Activated B cell treated with CpG ODN at 0.5 μM for 24 hours (primary cell): ENCODE measurements around the gene SPINT2. TPM values are rescaled to one million over a fixed set of nuclear protein-coding genes. Genes with fewer than 3 reads are reported as not detected.

Experiments
- ATAC-seq: fragments of 200-7000 bp; cut with Tn5 transposase; one replicate; pipeline ENCODE4 v1.10.0; 2021; ENCODE audit warnings: low read depth, mild to moderate bottlenecking, moderate library complexity
- CTCF ChIA-PET: fragments of 350-600 bp; sonication (Branson Sonifier 250); formaldehyde crosslinking; loops from one replicate; lab custom pipeline; 2021; ENCODE audit warnings: antibody characterized with exemption; lab: Charles Lee
- POLR2A ChIA-PET: fragments of 350-600 bp; sonication (Branson Sonifier 250); formaldehyde crosslinking; loops from one replicate; lab custom pipeline; 2021; ENCODE audit warnings: antibody characterized with exemption; lab: Charles Lee
- DNase-seq: peaks from one replicate; pipeline ENCODE4 v3.0.0; 2022
- H3K27ac Mint-ChIP-seq: one replicate; pipeline ENCODE4 v1.8.0; 2020; ENCODE audit warnings: mixed read lengths
- H3K27me3 Mint-ChIP-seq: one replicate; pipeline ENCODE4 v1.8.0; 2021; ENCODE audit warnings: mixed read lengths
- H3K36me3 Mint-ChIP-seq: one replicate; pipeline ENCODE4 v1.8.0; 2021; ENCODE audit warnings: low read depth, mixed read lengths
- H3K4me1 Mint-ChIP-seq: one replicate; pipeline ENCODE4 v1.8.0; 2021; ENCODE audit warnings: mixed read lengths
- H3K4me3 Mint-ChIP-seq: one replicate; pipeline ENCODE4 v1.8.0; 2020; ENCODE audit warnings: mild to moderate bottlenecking, mixed read lengths
- H3K9me3 Mint-ChIP-seq: one replicate; pipeline ENCODE4 v1.8.0; 2020; ENCODE audit warnings: mixed read lengths
- CTCF ChIP-seq: fragments of 200-600 bp; IDR thresholded peaks from one replicate; pipeline ENCODE4 v1.8.0; 2022; ENCODE audit warnings: antibody characterized with exemption, mild to moderate bottlenecking
- intact Hi-C: fragments of 100-400 bp; cut with micrococcal nuclease; formaldehyde crosslinking; loops from one replicate; pipeline ENCODE4 v1.15.1; 2024
- total RNA-seq: library from RNA; stranded (reverse); gene quantifications from 2 replicates; pipeline ENCODE4 v1.2.3, GENCODE V29; 2022

SPINT2 gene
- total RNA-seq, 1 donor from 2014 or later: 73.4 TPM

GRCh38 chr19:38251564-38252051, 12.8 kb upstream of the SPINT2 start:
- POLR2A ChIA-PET: interaction anchor here (1.1 to 5.1 kb wide), 3 partner anchors 14 to 123 kb away, joined by 4 to 42 read pairs (median 5); partner anchors contain the start of genes PSMD8 and SPINT2
- H3K4me1 Mint-ChIP-seq: peaks cover 56% of the 10 kb centered on the region
- no peak for DNase-seq
- peak overlapping the region; percentile 62 for H3K4me3 Mint-ChIP-seq
- TF ChIP-seq CTCF: no peak
- H3K27ac Mint-ChIP-seq: peak overlapping the region; percentile 68
- intact Hi-C loops: no loop called here
- CTCF ChIA-PET: interaction anchor here (1.5 to 1.8 kb wide), 2 partner anchors 16 to 383 kb away, joined by 3 to 5 read pairs; no protein-coding TSS in a partner anchor
- no peak for ATAC-seq
- no peaks in the 10 kb centered on the region for H3K36me3 Mint-ChIP-seq
- no peaks in the 10 kb centered on the region for H3K27me3 Mint-ChIP-seq
- H3K9me3 Mint-ChIP-seq: no peaks in the 10 kb centered on the region

GRCh38 chr19:38252385-38252784, 12.0 kb upstream of the SPINT2 start:
- H3K9me3 Mint-ChIP-seq: no peaks in the 10 kb centered on the region
- CTCF ChIA-PET: interaction anchor here (1.8 to 4.0 kb wide), 3 partner anchors 9 to 17 kb away, joined by 4 to 26 read pairs (median 5); no protein-coding TSS in a partner anchor
- no peaks in the 10 kb centered on the region for H3K36me3 Mint-ChIP-seq
- peak overlapping the region; percentile 76 for H3K27ac Mint-ChIP-seq
- POLR2A ChIA-PET: interaction anchor here (0.6 to 5.1 kb wide), 3 partner anchors 9 to 122 kb away, joined by 4 to 42 read pairs (median 5); partner anchors contain the start of genes PSMD8 and SPINT2
- peak overlapping the region; percentile 73 for H3K4me3 Mint-ChIP-seq
- no peaks in the 10 kb centered on the region for H3K27me3 Mint-ChIP-seq
- DNase-seq: no peak
- TF ChIP-seq CTCF: no peak
- intact Hi-C loops: no loop called here
- ATAC-seq: no peak
- peaks cover 63% of the 10 kb centered on the region for H3K4me1 Mint-ChIP-seq

GRCh38 chr19:38252941-38253691, 11.3 kb upstream of the SPINT2 start:
- H3K27me3 Mint-ChIP-seq: no peaks in the 10 kb centered on the region
- no peak for TF ChIP-seq CTCF
- peak overlapping the region; percentile 76 for H3K27ac Mint-ChIP-seq
- intact Hi-C loops: loop anchor here (1.0 kb wide), 2 partner anchors 9 to 11 kb away; partner anchors contain the start of gene SPINT2
- POLR2A ChIA-PET: interaction anchor here (0.6 to 5.1 kb wide), 5 partner anchors 9 to 121 kb away, joined by 4 to 42 read pairs (median 8); partner anchors contain the start of genes PSMD8 and SPINT2
- H3K9me3 Mint-ChIP-seq: no peaks in the 10 kb centered on the region
- peaks cover 63% of the 10 kb centered on the region for H3K4me1 Mint-ChIP-seq
- DNase-seq: peak; percentile 62
- CTCF ChIA-PET: interaction anchor here (1.8 to 4.0 kb wide), 3 partner anchors 10 to 18 kb away, joined by 4 to 26 read pairs (median 5); no protein-coding TSS in a partner anchor
- H3K36me3 Mint-ChIP-seq: no peaks in the 10 kb centered on the region
- H3K4me3 Mint-ChIP-seq: peak overlapping the region; percentile 73
- ATAC-seq: peak; percentile 75

GRCh38 chr19:38253788-38254187, 10.6 kb upstream of the SPINT2 start:
- CTCF ChIA-PET: interaction anchor here (1.8 to 4.0 kb wide), 2 partner anchors 10 kb away, joined by 4 to 26 read pairs; no protein-coding TSS in a partner anchor
- intact Hi-C loops: loop anchor here (1.0 kb wide), 2 partner anchors 9 to 11 kb away; partner anchors contain the start of gene SPINT2
- ATAC-seq (peak; percentile 6), DNase-seq (no peak)
- POLR2A ChIA-PET: interaction anchor here (0.6 to 5.1 kb wide), 4 partner anchors 10 to 83 kb away, joined by 4 to 42 read pairs (median 12); partner anchors contain the start of gene SPINT2
- H3K9me3 Mint-ChIP-seq: no peaks in the 10 kb centered on the region
- peak overlapping the region; percentile 73 for H3K4me3 Mint-ChIP-seq
- peaks cover 63% of the 10 kb centered on the region for H3K4me1 Mint-ChIP-seq
- no peaks in the 10 kb centered on the region for H3K36me3 Mint-ChIP-seq
- peak overlapping the region; percentile 76 for H3K27ac Mint-ChIP-seq
- no peak for TF ChIP-seq CTCF
- no peaks in the 10 kb centered on the region for H3K27me3 Mint-ChIP-seq
